ENCODE data around the gene ARMC5. TPM values are rescaled to one million over a fixed set of nuclear protein-coding genes. Genes with fewer than 3 reads are reported as not detected.

The ARMC5 gene
- total RNA-seq, 4 donors from 2014 or later: 5.4 to 13.4 (median 9.9) TPM

DNA sequence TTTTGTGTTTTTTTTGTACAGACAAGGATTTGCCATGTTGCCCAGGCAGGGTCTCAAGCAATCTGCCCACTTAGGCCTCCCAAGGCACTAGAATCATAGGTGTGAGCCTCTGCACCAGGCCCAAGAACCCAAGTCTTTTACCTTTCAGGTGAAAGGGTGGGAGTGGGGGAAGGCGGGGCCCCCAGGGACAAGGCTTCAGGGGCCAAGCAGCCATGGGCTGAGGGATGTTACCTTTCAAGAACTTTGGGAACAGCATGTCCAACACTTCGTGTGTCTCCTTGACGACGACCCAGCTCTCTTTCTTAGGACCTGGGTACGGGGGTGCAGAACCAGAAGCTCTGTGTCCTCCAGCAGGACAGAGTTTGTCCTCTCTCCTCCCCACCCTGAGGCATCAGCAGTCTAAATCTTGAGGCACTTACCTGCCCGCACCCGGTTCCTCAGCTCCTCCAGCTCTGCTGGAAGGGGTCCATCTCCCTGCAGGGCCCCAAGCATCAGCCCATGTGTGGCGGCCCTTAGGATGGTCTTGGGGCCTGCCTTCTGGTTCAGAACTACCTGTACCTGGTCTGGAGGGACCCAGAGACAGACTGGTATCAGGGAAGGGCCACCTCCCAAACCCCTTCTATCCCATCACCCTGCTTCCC, 32.6 kb downstream of the ARMC5 start:
- intact Hi-C loops (cut with DNase I): no loop called here
- DNase-seq (ENCODE audit: extremely low spot score): no peak
- Histone ChIP-seq H3K9me3 (no peaks in the 10 kb centered on the region), H3K36me3 (peaks cover 41 to 75% (median 70%) of the 10 kb centered on the region in 4 donors), H3K4me3 (no peak overlapping the region), H3K27me3 (peaks cover 0 to 21% (median 8%) of the 10 kb centered on the region in 4 donors), H3K4me1 (peaks cover 17 to 22% (median 21%) of the 10 kb centered on the region in 4 donors), H3K27ac (replicated peaks in 1 of 4) (no peak overlapping the region)
- 90% methylated on average over 8 of the region's 8 CpGs for WGBS
- TF ChIP-seq POLR2A (IDR thresholded peaks at IDR 0.05; ENCODE audit: low read depth) (no peak), EP300 (IDR thresholded peaks at IDR 0.05) (no peak), POLR2AphosphoS5 (IDR thresholded peaks at IDR 0.05) (no peak)
- TF ChIP-seq, protein P1, sequence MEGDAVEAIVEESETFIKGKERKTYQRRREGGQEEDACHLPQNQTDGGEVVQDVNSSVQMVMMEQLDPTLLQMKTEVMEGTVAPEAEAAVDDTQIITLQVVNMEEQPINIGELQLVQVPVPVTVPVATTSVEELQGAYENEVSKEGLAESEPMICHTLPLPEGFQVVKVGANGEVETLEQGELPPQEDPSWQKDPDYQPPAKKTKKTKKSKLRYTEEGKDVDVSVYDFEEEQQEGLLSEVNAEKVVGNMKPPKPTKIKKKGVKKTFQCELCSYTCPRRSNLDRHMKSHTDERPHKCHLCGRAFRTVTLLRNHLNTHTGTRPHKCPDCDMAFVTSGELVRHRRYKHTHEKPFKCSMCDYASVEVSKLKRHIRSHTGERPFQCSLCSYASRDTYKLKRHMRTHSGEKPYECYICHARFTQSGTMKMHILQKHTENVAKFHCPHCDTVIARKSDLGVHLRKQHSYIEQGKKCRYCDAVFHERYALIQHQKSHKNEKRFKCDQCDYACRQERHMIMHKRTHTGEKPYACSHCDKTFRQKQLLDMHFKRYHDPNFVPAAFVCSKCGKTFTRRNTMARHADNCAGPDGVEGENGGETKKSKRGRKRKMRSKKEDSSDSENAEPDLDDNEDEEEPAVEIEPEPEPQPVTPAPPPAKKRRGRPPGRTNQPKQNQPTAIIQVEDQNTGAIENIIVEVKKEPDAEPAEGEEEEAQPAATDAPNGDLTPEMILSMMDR (IDR thresholded peaks at IDR 0.05): no peak

DNA sequence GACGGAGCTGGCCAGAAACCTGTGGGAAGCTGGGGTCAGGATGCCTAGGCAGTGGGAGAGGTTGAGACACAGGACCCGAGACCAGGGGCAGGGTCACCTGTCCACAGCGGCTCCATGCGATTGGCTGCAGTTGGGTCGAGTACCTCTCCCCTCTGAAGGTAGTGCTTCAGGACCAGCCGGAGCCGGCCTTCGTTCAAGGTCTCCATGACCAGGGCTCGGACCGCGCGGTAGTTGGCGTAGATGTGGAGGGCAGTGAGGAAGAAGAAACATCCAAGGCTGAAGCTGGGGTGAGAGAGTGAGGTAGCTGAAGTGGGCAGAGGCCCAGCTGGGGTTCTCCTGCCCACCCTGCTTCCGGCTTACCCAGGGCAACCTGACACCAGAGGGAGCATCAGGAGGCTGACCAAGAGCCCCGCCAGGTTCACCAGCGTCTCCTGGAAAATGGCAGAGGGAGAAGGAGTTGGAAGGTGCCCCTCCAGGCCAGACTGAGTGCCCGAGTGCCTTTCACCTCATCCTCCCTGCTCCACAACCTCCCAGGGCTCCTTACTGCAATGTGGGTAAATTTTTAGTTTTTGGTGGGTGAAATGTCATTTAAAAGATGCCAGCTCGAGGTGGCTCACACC, 34.3 kb downstream of the ARMC5 start:
- DNase-seq (ENCODE audit: extremely low spot score): no peak
- 93% methylated on average over 18 of the region's 18 CpGs for WGBS
- TF ChIP-seq POLR2AphosphoS5 (IDR thresholded peaks at IDR 0.05): no peak
- TF ChIP-seq, protein P1 (IDR thresholded peaks at IDR 0.05): no peak
- TF ChIP-seq POLR2A (IDR thresholded peaks at IDR 0.05; ENCODE audit: low read depth): no peak
- TF ChIP-seq EP300 (IDR thresholded peaks at IDR 0.05): no peak
- Histone ChIP-seq H3K36me3 (peaks cover 52 to 92% (median 87%) of the 10 kb centered on the region in 4 donors), H3K27ac (replicated peaks in 1 of 4) (no peak overlapping the region), H3K4me3 (no peak overlapping the region), H3K9me3 (no peaks in the 10 kb centered on the region), H3K27me3 (peaks cover 0 to 4% (median 0%) of the 10 kb centered on the region in 4 donors), H3K4me1 (peaks cover under 1 to 5% (median 4%) of the 10 kb centered on the region in 4 donors)
- intact Hi-C loops (cut with DNase I): no loop called here

DNA sequence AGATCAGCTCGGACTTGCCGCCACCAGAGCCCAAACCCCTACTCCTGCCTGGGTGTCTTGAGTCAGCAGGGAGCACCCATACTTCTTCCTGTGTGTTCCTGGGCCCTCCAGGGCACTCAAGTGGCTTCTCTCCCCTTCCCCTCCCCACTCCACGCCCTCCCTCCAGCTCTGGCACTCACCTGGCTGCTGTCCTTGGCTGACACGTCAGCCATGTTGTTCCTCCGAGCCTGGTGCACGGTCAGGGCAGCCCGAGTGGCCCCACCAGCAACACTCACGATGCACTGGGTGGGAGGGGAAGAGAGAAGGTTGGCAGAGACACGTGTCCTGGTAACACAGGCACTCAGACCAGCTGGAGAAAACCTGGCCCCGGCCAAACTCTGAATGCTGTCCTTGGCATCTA, 37.4 kb downstream of the ARMC5 start:
- H3K27ac ChIP-seq (replicated peaks in 1 of 4): no peak overlapping the region
- intact Hi-C loops (cut with DNase I): no loop called here
- DNase-seq (ENCODE audit: extremely low spot score): no peak
- no peak overlapping the region for H3K4me3 ChIP-seq
- H3K36me3 ChIP-seq: peaks cover 54 to 91% (median 88%) of the 10 kb centered on the region in 4 donors
- H3K27me3 ChIP-seq: no peaks in the 10 kb centered on the region
- 89% methylated on average over 10 of the region's 10 CpGs for WGBS
- TF ChIP-seq, protein P1 (IDR thresholded peaks at IDR 0.05): no peak
- TF ChIP-seq EP300 (IDR thresholded peaks at IDR 0.05): no peak
- no peaks in the 10 kb centered on the region for H3K9me3 ChIP-seq
- H3K4me1 ChIP-seq: no peaks in the 10 kb centered on the region

DNA sequence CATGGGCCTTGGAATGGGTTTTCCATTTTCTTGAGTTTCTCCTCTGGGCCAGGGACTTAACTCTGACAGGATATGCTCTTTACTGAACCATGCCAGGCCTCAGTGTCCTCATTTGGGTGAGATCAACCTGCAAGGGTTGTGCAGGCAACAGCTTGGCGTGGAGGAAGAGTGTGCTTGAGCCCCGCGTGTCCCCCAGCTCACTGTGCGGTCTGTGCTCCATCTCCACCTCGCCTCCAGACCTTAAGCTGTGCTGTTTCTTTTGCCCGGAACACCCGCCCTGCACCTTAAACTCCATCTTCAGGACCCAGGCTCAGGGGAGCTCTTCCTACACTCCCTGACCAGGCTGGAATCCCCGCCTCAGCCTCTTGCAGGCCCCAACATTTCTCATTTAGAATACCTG, 39.2 kb downstream of the ARMC5 start:
- peaks cover 40 to 73% (median 70%) of the 10 kb centered on the region in 4 donors for H3K36me3 ChIP-seq
- no peak for DNase-seq (ENCODE audit: extremely low spot score)
- intact Hi-C loops (cut with DNase I): no loop called here

More for the DNA sequence above, 39.2 kb downstream of the ARMC5 start:
- WGBS: 97% methylated on average over 8 of the region's 8 CpGs
- H3K27me3 ChIP-seq: no peaks in the 10 kb centered on the region
- H3K4me1 ChIP-seq: peaks cover 0 to 4% (median 0%) of the 10 kb centered on the region in 4 donors
- TF ChIP-seq EP300 (IDR thresholded peaks at IDR 0.05) (no peak), POLR2A (IDR thresholded peaks at IDR 0.05; ENCODE audit: low read depth) (no peak), POLR2AphosphoS5 (IDR thresholded peaks at IDR 0.05) (no peak)
- TF ChIP-seq, protein P1 (IDR thresholded peaks at IDR 0.05): no peak
- H3K4me3 ChIP-seq: no peak overlapping the region
- no peaks in the 10 kb centered on the region for H3K9me3 ChIP-seq
- no peak overlapping the region for H3K27ac ChIP-seq (replicated peaks in 1 of 4)

All from esophagus muscularis mucosa (tissue), 4 donors.